HG03159 (cell line): ENCODE data around the gene PTPRJ.

ENCODE experiments used
- ATAC-seq: cut with Tn5 transposase; IDR thresholded peaks from one replicate; pipeline ENCODE4 v1.9.1; 2021; ENCODE audit warnings: mild to moderate bottlenecking, moderate library complexity; ENCODE audit not compliant: unreplicated experiment

The PTPRJ gene

DNA sequence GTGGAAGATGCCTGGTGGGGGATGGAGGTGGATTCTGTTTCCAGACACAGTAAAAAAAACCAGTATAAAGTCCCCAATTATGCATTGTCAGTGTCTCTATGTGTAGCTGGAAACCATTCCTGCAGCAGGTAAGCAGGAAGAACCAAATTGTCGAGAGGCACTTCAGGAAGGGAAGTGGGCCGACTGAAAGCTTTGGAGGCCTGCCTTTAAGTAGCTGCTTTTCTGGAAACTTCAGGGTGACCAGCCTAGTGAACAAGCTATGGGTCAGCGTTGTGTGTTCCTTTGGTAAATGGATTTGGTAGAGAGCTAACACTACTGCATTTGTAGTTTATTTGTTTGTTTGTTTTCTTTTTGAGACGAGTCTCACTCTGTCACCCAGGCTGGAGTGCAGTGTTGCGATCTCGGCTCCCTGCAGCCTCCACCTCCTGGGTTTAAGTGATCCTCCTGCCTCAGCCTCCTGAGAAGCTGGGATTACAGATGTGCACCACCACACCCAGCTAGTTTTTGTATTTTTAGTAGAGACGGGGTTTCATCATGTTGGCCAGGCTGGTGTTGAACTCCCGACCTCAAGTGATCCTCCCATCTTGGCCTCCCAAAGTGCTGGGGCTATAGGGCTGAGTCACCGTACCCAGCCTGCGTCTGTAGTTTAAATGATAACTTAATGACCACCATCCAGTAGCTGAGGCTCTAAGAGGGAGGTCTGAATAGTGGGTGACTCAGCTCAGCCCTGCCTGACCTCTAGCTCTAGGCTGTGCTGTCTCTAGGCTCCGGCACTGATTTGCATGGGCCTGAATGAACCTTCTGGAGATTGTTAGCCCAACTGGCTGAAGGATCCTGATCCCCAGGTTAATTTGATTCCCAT, 12.8 kb downstream of the PTPRJ start:
- ATAC-seq = no peak

DNA sequence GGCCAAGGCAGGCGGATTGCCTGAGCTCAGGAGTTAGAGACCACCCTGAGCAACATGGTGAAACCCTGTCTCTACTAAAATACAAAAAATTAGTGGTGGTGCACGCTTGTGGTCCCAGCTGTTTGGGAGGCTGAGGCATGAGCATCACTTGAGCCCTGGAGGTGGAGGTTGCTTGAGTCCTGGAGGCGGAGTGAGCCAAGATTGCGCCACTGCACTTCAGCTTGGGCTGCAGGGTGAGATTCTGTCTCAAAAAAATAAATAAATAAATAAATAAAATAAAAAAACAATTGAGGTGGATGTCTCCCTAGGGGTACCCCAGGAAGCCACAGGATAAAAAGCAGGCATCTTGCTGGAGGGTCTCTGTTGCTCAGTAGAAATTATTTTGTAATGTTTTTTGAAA, 14.1 kb downstream of the PTPRJ start:
- ATAC-seq = no peak

- no peak for ATAC-seq
These were observed 15.0 kb downstream of the PTPRJ start for GRCh38 chr11:47995360-47995769.

DNA sequence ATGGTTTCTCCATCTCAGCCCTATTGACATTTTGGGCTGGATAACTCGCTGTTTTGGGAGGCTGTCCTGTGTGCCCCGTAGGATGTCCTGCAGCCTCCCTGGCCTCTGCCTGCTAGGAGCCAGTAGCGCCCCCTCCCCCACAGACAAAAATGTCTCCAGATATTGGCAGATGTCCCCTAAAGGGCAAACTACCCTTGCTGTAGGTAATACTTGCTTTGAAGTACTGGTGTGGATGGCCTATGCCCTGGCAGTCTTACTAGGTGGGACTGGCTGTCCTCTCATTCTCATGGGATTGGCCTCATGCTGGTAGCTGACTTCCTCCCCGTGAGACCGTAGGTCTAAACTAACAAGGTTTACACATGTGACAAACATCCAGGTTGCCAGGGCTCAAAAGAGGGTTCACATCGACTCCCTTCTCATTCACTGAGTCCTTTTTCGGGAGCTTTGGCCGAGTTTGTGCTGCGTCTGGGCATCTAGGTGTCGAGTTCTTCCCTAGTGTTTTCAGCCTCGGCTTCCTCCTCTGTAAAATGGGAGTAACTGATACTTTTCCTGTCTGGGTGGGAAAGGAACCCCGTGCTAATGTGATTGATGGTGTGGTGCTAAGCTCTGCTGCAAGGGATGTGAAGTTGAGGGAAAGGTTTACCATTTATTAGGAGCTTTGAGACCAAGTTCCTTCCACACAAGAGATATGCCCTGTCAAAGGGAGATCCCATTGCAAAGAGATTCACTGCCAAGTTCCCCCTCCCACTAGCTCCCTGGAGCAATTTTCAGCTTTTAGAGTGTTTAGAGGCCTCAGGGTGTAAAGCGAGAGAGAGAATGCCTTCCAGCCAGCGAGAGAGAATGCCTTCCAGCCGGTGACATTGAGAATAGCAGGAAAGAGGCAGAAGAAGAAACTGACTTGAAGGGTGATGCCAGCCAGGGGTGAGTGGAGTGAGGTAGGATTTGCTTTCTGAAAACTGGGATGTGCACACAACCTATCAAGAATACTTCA, 17.0 kb downstream of the PTPRJ start:
- no peak for ATAC-seq

- no peak for ATAC-seq
These were observed 18.0 kb downstream of the PTPRJ start for GRCh38 chr11:47998345-47998732.

DNA sequence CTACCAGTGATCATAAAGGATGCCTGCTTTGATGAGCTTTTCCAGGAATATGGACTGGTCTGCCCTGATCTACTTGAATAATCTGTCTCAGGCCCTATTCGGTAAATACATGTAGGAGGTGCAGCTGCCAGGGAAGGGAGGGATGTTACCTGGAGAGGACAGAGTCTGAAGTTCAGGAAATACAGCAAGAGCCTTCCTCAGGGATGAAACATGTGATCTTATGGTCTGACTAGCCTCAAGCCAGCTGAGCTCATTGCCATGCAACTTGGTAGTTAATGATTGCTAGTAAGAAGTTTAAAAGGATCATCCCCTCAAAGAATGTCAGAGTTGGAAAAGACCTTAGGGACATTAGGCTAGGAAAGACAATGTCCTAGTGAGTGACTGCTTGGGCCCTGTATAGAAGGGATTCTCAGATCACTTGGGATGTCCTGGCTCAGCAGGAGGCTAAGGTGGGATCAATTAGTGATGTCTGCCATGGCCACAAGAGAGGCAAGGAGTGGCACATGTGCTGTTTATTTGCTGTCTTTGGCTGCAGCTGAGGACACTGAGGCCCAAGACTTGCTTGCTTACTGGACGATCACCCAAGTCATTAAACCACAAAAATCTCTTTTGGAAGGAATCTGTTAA, 18.5 kb downstream of the PTPRJ start:
- ATAC-seq = no peak

- no peak for ATAC-seq
These were observed 20.1 kb downstream of the PTPRJ start for GRCh38 chr11:48000432-48000831.

GRCh38 chr11:48001438-48002021, 21.2 kb downstream of the PTPRJ start:
- peak; percentile 75 for ATAC-seq

GRCh38 chr11:48002561-48002960, 22.2 kb downstream of the PTPRJ start:
- ATAC-seq = no peak

GRCh38 chr11:48003926-48004325, 23.6 kb downstream of the PTPRJ start:
- no peak for ATAC-seq

- no peak for ATAC-seq
These were observed 24.1 kb downstream of the PTPRJ start for GRCh38 chr11:48004456-48004855.

- ATAC-seq = no peak
These were observed 24.8 kb downstream of the PTPRJ start for GRCh38 chr11:48005136-48005535.

GRCh38 chr11:48005831-48006270, 25.5 kb downstream of the PTPRJ start:
- no peak for ATAC-seq

GRCh38 chr11:48006301-48006992, 26.1 kb downstream of the PTPRJ start:
- peak; percentile 60 for ATAC-seq

GRCh38 chr11:48007677-48008076, 27.3 kb downstream of the PTPRJ start:
- ATAC-seq = no peak

DNA sequence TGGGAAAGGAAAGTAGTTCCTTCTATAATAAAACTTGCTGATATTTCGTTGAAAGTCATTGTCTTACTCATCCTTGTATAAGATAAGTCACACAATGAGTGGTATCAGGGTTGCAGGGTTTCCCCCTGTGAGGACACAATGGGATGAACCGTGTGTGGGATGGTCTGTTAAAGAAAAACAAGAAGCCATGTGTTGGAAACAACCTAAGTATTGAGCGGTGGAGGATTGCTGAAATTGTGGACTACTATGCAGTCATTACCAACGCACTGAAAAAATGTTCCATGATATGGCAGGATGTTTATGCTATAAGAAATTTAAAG, 28.6 kb downstream of the PTPRJ start:
- peak; percentile 31 for ATAC-seq

GRCh38 chr11:48011102-48011797, 30.9 kb downstream of the PTPRJ start:
- ATAC-seq = no peak

DNA sequence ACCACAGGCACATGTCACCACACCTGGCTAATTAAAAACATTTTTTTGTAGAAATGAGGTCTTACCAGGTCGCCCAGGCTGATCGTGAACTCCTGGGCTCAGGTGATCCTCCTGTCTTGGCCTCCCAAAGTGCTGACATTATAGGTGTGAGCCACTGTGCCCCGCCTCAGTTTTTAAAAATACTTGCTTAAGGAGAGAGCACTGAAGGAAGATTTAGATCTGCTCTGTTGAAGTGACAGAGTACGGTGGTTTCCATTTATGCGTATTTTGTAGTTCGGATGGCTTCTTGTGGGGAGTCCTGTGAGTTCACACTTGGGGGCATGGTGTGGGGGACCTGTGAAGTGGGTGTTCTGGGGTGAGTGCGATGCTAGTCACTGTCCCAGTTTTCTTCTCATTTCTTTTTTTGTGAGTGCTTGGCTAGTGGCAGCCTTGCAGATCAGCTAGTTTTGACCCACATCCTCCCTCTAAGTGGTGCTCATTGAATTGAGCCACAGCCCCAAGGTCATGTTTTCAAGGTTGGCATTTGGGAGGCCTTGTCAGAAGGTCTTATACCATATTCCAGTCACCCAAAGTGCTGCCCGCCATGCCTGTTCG, 31.5 kb downstream of the PTPRJ start:
- ATAC-seq = no peak

GRCh38 chr11:48013269-48013901, 33.0 kb downstream of the PTPRJ start:
- peak; percentile 64 for ATAC-seq
